ENCODE results near the gene KRT82.
"Not testable (repeated sequence)": the region's sequence is repeated elsewhere in the genome, so short reads cannot be mapped to it uniquely, and the experiment has no call there.

Gene KRT82

DNA sequence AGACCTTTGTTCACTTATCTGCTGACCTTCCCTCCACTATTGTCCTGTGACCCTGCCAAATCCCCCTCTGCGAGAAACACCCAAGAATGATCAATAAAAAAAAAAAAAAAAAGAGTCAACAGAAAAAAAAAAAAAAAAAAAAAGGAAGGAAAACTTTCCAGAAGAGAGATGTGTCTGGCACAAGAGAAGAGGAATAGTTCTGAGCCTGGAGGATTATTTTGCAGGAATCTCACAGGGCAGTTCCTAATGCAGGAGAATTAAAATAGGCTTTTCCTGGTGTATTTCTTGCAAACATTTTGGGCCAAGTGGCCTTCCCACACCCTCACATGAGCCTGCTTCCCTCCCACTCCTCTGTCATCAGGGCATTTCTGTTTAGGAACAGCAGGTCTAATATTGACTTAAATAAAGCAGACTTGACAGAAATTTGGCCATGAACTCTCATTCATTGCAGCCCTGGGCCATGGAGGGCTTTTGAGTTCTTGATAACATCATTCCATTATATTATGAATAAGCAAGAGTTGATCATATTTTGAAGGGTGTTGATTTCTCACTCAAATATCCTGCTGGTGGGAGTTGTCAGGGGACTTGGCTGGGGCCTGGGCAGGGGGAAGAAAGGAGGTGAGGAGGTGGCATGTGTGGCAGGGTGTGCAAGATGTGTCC is 4.6 kb upstream of the KRT82 start:
- not testable (repeated sequence) for H3K27ac Mint-ChIP-seq; H3K36me3 Mint-ChIP-seq (ENCODE audit: low read depth); DNase-seq (ENCODE audit: low spot score); H3K9me3 Mint-ChIP-seq; H3K27me3 Mint-ChIP-seq (ENCODE audit: low read depth); H3K4me3 Mint-ChIP-seq; H3K4me1 Mint-ChIP-seq (ENCODE audit: low read depth)

DNA sequence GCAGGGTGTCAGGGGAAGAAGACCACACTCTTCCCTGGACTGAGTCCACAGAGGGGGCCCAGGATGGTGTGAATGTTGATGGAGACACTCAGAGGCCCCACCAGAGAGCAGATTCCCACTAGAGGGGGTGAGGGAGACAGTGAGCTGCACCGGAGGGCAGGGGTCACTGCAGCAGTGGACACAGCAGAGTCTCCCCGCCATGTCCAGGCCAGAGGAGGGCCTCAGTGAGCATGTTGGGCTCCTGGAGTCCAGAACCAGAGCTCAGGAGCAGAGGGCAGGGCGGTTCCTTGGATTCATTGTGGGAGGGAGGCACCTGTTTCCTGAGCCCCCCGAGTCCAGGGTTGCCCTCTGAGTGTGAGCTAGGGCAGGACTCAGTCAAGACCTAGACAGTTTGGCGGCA is 1.8 kb upstream of the KRT82 start:
- no peak for DNase-seq (ENCODE audit: low spot score)
- H3K4me3 Mint-ChIP-seq = no peak overlapping the region
- no peaks in the 10 kb centered on the region for H3K9me3 Mint-ChIP-seq
- no peaks in the 10 kb centered on the region for H3K4me1 Mint-ChIP-seq (ENCODE audit: low read depth)
- H3K36me3 Mint-ChIP-seq (ENCODE audit: low read depth) = no peaks in the 10 kb centered on the region
- peaks cover 4% of the 10 kb centered on the region for H3K27me3 Mint-ChIP-seq (ENCODE audit: low read depth)
- H3K27ac Mint-ChIP-seq = no peak overlapping the region

DNA sequence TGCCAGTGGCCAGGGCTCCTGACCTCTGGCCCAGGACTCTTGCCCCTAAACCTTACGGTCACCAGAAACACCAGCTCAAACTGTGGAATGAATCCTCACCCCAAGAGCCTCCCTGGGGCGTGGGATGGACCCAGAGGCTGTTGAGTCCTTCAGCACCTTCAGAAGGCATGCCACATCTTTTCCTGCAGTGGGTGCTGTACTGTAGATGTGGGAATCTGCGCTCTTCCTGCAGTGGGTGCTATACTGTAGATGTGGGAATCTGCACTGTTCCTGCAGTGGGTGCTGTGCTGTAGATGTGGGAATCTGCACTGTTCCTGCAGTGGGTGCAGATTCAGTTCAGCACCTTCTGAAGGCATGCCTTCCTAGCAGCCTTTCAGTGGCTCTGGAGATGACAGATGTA is 1.2 kb downstream of the KRT82 start:
- no peaks in the 10 kb centered on the region for H3K4me1 Mint-ChIP-seq (ENCODE audit: low read depth)
- H3K4me3 Mint-ChIP-seq = no peak overlapping the region
- H3K27me3 Mint-ChIP-seq (ENCODE audit: low read depth) = peaks cover 6% of the 10 kb centered on the region
- H3K27ac Mint-ChIP-seq = no peak overlapping the region
- no peaks in the 10 kb centered on the region for H3K36me3 Mint-ChIP-seq (ENCODE audit: low read depth)
- H3K9me3 Mint-ChIP-seq = no peaks in the 10 kb centered on the region
- DNase-seq (ENCODE audit: low spot score) = no peak

DNA sequence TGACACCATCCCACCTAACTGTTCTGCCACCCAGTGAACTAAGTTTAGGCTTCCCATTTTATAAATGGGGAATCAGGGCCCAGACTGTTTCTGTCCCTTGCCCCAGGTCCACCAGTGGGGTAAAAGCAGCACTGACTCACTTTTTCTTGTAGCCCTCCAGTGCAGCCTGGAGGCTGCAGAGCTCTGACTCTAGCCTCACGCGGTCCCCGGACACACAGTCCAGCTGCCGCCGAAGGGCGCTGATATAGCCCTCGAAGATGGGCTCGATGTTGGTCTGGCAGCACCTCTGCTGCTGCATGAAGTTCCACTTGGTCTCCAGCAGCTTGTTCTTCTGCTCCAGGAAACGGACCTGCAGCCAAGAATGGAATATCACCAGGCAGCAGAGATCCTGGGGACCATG is 2.6 kb downstream of the KRT82 start:
- H3K36me3 Mint-ChIP-seq (ENCODE audit: low read depth) = no peaks in the 10 kb centered on the region
- H3K4me3 Mint-ChIP-seq = no peak overlapping the region
- no peak for DNase-seq (ENCODE audit: low spot score)
- no peaks in the 10 kb centered on the region for H3K9me3 Mint-ChIP-seq
- no peak overlapping the region for H3K27ac Mint-ChIP-seq
- no peaks in the 10 kb centered on the region for H3K4me1 Mint-ChIP-seq (ENCODE audit: low read depth)
- peaks cover 6% of the 10 kb centered on the region for H3K27me3 Mint-ChIP-seq (ENCODE audit: low read depth)

DNA sequence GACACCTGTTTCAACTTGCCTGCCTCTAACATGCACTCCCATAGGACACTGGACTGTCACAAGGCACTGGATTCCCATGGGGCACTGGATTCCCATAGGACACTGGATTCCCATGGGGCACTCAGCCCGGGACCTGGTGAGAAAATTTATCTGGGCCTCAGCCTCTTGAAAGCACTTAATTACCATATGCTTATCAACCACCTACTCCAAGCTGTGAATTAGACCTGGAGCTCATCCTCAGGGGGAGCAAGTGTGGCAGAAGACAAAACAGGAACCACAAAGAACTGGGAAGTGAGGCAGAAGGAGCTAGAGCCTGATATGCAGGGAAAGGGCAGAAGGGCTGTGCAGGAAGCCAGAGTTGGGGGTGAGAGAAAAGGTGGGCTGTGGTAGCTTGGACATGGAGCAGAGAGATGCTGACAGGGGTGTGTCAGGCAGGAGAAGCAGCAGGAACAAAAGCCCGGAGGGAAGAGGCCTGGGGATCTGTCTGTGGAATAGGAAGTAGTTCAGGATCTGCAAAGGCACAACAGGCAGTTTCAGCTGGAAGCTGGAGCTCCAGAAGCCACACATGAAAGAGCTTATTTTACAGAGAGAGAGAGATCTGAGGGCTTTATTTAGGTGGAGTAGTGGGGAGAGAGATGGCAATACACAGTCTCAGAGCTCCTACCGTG is 3.1 kb downstream of the KRT82 start:
- no peak for DNase-seq (ENCODE audit: low spot score)
- H3K36me3 Mint-ChIP-seq (ENCODE audit: low read depth) = no peaks in the 10 kb centered on the region
- no peaks in the 10 kb centered on the region for H3K4me1 Mint-ChIP-seq (ENCODE audit: low read depth)
- H3K27me3 Mint-ChIP-seq (ENCODE audit: low read depth) = peaks cover 6% of the 10 kb centered on the region
- H3K9me3 Mint-ChIP-seq = no peaks in the 10 kb centered on the region
- no peak overlapping the region for H3K4me3 Mint-ChIP-seq
- no peak overlapping the region for H3K27ac Mint-ChIP-seq

DNA sequence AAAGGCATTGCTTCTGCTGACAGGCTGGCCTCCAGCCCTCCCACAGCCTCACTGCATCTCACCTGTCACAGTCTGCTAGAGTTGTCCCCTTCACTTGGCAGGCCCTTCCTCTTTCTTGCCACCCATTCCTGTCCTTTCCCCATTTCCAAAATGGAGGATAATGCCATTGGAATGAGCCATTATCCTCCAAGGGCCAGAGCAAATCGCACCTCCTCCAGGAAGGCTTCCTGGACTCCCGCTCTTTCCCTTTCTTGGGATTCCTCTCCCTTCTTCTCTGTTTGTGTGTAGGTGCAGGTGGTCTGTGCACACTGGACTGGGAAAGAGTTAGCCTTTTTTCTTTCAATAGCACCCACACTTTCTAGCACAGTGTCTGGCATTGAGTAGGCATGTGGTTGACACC is 3.8 kb downstream of the KRT82 start:
- DNase-seq (ENCODE audit: low spot score) = no peak
- no peaks in the 10 kb centered on the region for H3K36me3 Mint-ChIP-seq (ENCODE audit: low read depth)
- peaks cover 6% of the 10 kb centered on the region for H3K27me3 Mint-ChIP-seq (ENCODE audit: low read depth)
- H3K4me3 Mint-ChIP-seq = no peak overlapping the region
- no peak overlapping the region for H3K27ac Mint-ChIP-seq
- no peaks in the 10 kb centered on the region for H3K4me1 Mint-ChIP-seq (ENCODE audit: low read depth)
- no peaks in the 10 kb centered on the region for H3K9me3 Mint-ChIP-seq

DNA sequence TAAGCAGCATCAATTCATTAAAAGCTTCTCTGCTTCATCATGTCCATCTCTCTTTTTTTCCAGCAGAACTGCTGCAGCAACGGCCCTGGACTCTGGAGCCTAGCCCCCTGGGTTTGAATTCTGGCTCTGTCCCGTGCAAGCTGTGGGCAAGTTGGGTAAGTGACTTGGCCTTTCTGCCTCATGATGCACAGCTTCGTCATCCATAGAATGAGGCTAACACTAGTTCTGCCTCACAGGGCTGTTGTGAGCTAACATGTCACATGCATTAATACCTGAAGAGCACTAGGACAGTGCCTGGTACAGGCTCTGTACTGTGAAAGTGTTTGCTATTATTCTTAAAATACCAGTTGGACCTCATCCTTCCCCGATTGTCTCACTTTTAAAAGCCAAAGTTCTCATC is 4.2 kb downstream of the KRT82 start:
- H3K9me3 Mint-ChIP-seq = no peaks in the 10 kb centered on the region
- DNase-seq (ENCODE audit: low spot score) = no peak
- H3K4me1 Mint-ChIP-seq (ENCODE audit: low read depth) = no peaks in the 10 kb centered on the region
- no peak overlapping the region for H3K4me3 Mint-ChIP-seq
- H3K27ac Mint-ChIP-seq = no peak overlapping the region
- peaks cover 6% of the 10 kb centered on the region for H3K27me3 Mint-ChIP-seq (ENCODE audit: low read depth)
- H3K36me3 Mint-ChIP-seq (ENCODE audit: low read depth) = no peaks in the 10 kb centered on the region

DNA sequence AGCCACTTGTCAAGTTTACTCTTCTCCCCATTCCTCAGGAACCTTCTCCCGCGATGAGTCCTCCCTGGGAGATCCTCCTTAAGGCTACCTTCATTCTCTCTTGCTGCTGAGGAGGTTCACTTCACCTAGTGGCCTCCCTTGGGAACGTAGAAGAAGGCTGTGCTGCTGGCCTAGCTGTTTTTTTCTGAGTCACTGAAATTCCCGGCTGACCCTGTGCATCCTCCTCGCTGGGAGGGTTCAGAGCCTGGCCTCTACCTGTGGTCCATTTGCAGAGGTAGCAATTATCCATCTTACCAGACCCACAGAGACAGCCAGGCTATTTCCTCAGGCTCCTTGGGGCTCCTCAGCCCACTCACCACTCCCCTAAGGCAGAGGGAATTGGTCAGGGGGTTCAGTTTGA is 4.6 kb downstream of the KRT82 start:
- Mint-ChIP-seq H3K4me1 (ENCODE audit: low read depth) (no peaks in the 10 kb centered on the region), H3K4me3 (no peak overlapping the region), H3K27me3 (ENCODE audit: low read depth) (peaks cover 6% of the 10 kb centered on the region), H3K27ac (no peak overlapping the region), H3K36me3 (ENCODE audit: low read depth) (no peaks in the 10 kb centered on the region), H3K9me3 (no peaks in the 10 kb centered on the region)
- DNase-seq (ENCODE audit: low spot score) = no peak

DNA sequence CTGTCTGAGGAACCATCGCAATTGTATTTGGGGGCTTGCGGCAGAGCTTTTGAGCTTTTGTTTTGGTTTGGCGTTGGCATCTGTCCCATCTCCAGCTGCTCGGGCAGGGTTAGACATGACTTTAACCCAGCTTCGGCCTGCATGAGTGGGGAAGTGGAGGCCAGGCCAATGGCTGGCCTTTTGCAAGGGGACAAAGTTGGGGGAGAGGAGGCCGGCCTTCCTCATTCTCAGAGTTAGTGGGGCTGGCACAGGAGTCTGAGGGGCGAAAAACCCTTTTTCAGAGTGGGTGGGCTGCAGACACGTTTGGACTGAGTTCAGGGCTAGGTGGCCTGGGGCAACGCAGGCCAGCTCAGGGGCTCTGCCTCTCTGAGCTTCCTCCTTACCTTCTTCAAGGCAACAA is 5.2 kb downstream of the KRT82 start:
- peaks cover 6% of the 10 kb centered on the region for H3K27me3 Mint-ChIP-seq (ENCODE audit: low read depth)
- H3K9me3 Mint-ChIP-seq = no peaks in the 10 kb centered on the region

DNA sequence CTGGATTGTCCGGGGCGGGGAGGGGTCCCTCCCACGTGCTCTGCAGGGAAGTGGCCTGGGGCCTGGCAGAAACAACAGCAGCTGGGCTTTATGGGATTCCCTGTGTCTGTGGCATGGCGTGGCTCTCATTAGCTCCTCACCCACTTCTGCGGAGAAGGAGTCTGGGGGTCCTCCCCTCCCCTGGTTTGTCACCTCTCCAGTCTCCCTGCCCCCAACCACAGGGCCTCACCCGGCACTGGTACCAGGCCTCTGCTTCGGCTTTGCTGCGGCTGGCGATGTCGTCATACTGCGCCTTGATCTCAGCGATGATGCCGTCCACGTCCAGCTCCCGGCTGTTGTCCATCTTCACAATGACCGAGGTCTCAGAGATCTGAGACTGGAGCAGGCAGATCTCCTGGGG is 6.4 kb downstream of the KRT82 start:
- no peak for DNase-seq (ENCODE audit: low spot score)
- no peak overlapping the region for H3K4me3 Mint-ChIP-seq
- no peak overlapping the region for H3K27ac Mint-ChIP-seq
- H3K27me3 Mint-ChIP-seq (ENCODE audit: low read depth) = peaks cover 6% of the 10 kb centered on the region
- H3K4me1 Mint-ChIP-seq (ENCODE audit: low read depth) = no peaks in the 10 kb centered on the region
- H3K9me3 Mint-ChIP-seq = no peaks in the 10 kb centered on the region
- H3K36me3 Mint-ChIP-seq (ENCODE audit: low read depth) = no peaks in the 10 kb centered on the region

More for the DNA sequence above, 5.2 kb downstream of the KRT82 start:
- H3K36me3 Mint-ChIP-seq (ENCODE audit: low read depth) = no peaks in the 10 kb centered on the region
- DNase-seq (ENCODE audit: low spot score) = no peak
- H3K27ac Mint-ChIP-seq = no peak overlapping the region
- H3K4me1 Mint-ChIP-seq (ENCODE audit: low read depth) = no peaks in the 10 kb centered on the region
- H3K4me3 Mint-ChIP-seq = no peak overlapping the region

DNA sequence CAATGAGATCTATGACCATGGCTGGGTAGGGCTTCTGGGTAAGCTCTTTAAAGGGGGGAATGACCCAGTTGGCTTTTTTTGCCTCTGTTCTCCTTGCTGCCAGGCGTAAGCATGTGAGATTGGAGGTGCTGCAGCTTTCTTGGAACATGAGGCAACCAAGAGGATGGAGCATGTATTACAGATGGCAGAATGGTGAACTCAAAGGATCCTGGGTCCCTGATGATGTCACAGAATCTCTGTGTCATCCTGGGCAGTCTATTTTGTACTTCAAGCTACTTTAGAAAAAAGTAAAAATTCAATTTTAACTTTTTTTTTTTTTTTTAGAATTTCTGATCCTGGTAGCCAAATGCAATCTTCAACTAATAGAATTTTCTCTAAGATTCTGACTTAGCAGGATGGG is 8.0 kb downstream of the KRT82 start:
- Mint-ChIP-seq H3K27ac (no peak overlapping the region), H3K27me3 (ENCODE audit: low read depth) (peaks cover 5% of the 10 kb centered on the region), H3K36me3 (ENCODE audit: low read depth) (no peaks in the 10 kb centered on the region), H3K9me3 (no peaks in the 10 kb centered on the region), H3K4me3 (no peak overlapping the region), H3K4me1 (ENCODE audit: low read depth) (no peaks in the 10 kb centered on the region)
- DNase-seq (ENCODE audit: low spot score) = no peak

DNA sequence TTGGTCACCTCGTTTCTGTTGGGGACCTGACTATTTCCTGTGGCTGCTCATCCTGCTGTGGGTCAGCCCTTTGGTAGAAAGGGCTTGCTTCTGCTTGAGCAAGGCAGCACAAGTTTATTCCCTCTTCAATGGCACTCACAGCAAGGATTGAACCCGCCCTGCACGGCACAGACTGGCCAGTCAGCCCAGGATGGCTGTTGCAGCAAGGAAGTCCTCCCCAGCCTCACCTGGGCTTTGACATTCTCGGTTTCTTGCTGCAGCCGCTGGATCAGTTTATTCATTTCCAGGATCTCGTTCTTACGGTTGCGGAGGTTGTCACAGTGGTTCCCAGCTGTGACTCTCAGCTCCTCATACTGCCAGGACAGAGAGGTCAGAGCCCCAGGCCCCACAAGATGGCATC is 9.5 kb downstream of the KRT82 start:
- Mint-ChIP-seq H3K4me1 (ENCODE audit: low read depth) (no peaks in the 10 kb centered on the region), H3K4me3 (no peak overlapping the region), H3K27ac (no peak overlapping the region), H3K27me3 (ENCODE audit: low read depth) (no peaks in the 10 kb centered on the region), H3K36me3 (ENCODE audit: low read depth) (no peaks in the 10 kb centered on the region), H3K9me3 (no peaks in the 10 kb centered on the region)
- DNase-seq (ENCODE audit: low spot score) = no peak

DNA sequence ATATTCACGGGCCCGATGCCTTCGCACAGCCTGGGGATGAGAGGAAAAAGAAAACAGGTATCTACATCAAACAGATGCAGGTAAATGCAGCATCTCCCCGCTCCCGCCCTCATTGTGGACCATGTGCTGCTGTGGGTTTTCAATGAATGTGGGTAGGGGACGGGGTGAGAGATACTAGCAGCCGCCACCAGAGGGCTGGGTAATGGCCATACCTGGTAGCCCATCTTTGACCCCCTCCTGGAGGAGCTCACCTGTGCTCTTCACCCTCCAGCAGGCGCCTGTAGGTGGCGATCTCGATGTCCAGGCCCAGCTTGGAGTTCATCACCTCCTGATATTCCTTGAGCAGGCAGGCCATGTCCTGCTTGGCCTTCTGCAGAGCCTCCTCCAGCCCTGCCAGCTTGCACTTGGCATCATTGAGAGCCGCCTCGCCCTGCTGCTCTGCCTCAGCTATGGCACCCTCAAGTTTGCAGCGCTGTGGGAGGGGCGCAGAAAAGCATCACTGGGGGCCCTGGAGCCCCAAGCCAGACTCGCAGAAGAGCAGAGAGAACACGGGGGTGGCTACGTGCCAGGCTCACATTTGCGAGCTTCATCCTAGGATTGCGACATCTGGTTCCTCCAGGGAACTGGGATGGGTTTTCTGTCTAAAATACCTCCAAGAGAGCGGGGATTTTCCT is 10.2 kb downstream of the KRT82 start:
- no peak overlapping the region for H3K4me3 Mint-ChIP-seq
- H3K27ac Mint-ChIP-seq = no peak overlapping the region
- DNase-seq (ENCODE audit: low spot score) = no peak
- no peaks in the 10 kb centered on the region for H3K9me3 Mint-ChIP-seq
- H3K27me3 Mint-ChIP-seq (ENCODE audit: low read depth) = no peaks in the 10 kb centered on the region
- no peaks in the 10 kb centered on the region for H3K36me3 Mint-ChIP-seq (ENCODE audit: low read depth)
- no peaks in the 10 kb centered on the region for H3K4me1 Mint-ChIP-seq (ENCODE audit: low read depth)

DNA sequence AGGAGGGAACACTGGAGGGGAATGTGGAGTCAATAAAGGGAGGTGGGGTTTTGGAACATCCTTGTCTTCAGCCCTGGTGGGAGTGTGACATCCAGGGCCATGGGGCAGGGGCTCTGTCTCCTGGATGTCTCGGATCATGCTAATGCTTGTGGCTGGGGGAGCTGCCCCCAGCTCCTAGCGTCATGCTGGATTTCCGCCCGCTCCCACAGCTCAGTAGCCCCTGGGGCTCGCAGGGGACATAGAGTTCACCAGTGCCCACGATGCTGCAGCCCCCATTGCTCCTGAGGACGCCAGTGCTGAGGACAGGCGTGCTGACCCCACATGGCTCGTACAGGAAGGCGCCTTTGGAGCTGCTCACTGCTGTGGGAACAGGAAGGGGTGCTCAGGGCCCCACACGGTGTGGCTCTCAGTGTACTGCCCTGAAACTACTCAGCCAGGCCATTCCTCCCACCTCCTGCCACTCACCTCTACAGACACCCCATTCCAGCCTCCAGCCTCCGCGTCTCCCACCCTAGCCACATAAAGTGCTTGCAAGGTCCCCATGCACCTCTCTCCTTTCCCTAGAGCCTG is 11.2 kb downstream of the KRT82 start:
- H3K36me3 Mint-ChIP-seq (ENCODE audit: low read depth) = no peaks in the 10 kb centered on the region
- DNase-seq (ENCODE audit: low spot score) = no peak
- H3K9me3 Mint-ChIP-seq = no peaks in the 10 kb centered on the region
- H3K4me3 Mint-ChIP-seq = no peak overlapping the region
- no peaks in the 10 kb centered on the region for H3K27me3 Mint-ChIP-seq (ENCODE audit: low read depth)
- no peak overlapping the region for H3K27ac Mint-ChIP-seq
- no peaks in the 10 kb centered on the region for H3K4me1 Mint-ChIP-seq (ENCODE audit: low read depth)
